Cardiac muscle cell (in vitro differentiated cells and primary cell): Measurements from ENCODE around the gene ZNRF3. TPM values are rescaled to one million over a fixed set of nuclear protein-coding genes. Genes with fewer than 3 reads are reported as not detected.

ENCODE experiments used
- DNase-seq, 2 donors: peaks; one replicate each; pipeline versions ENCODE4 v3.0.0 to v3.0.0-alpha.2; 2010 to 2017; ENCODE audit warnings: low read depth in 1 of 2, low spot score in 1 of 2
- H3K27ac ChIP-seq: fragments of 200-600 bp; sonication (generic); 2 replicates; pipeline ENCODE4 v1.5.1; 2016
- H3K27me3 ChIP-seq: fragments of 200-600 bp; sonication (generic); 2 replicates; pipeline ENCODE4 v1.6.0; 2016; ENCODE audit warnings: control low read depth
- H3K36me3 ChIP-seq: fragments of 200-600 bp; sonication (generic); 2 replicates; pipeline ENCODE4 v1.5.1; 2016; ENCODE audit warnings: control low read depth
- H3K4me1 ChIP-seq: fragments of 200-600 bp; sonication (generic); 2 replicates; pipeline ENCODE4 v1.8.1; 2017; ENCODE audit warnings: low read depth, mild to moderate bottlenecking, mixed run types
- H3K4me3 ChIP-seq: fragments of 200-600 bp; sonication (generic); 2 replicates; pipeline ENCODE4 v1.5.1; 2016; ENCODE audit warnings: mild to moderate bottlenecking
- H3K9me3 ChIP-seq: fragments of 200-600 bp; sonication (generic); 2 replicates; pipeline ENCODE4 v1.5.1; 2017; ENCODE audit warnings: low read depth, mild to moderate bottlenecking, control low read depth
- polyA plus RNA-seq: library from polyadenylated mRNA; unstranded; fragments of >200 nt; fragmentation: Nextera tagmentation; extraction: Ambion mirVana; gene quantifications from 2 replicates; pipeline ENCODE4 v1.2.1, GENCODE V29; 2016
- total RNA-seq: library from RNA; depleted of rRNA; stranded (reverse); fragments of >200 nt; gene quantifications from 2 replicates; pipeline ENCODE4 v1.2.3, GENCODE V29; 2016
- TF ChIP-seq, protein P1 (sequence below): IDR thresholded peaks from 2 replicates; pipeline ENCODE4 v1.5.1; 2012; ENCODE audit warnings: low read depth, mild to moderate bottlenecking, low read length

The ZNRF3 gene
- total and polyA plus RNA-seq, 2 experiments from 2014 or later: 23.8 to 40.4 TPM

- peak in 1 of 2 donors; percentile 12 for DNase-seq
- Histone ChIP-seq H3K36me3 (no peaks in the 10 kb centered on the region), H3K27ac (peak overlapping the region; percentile 74), H3K4me3 (no peak overlapping the region), H3K4me1 (peaks cover 40% of the 10 kb centered on the region), H3K27me3 (no peaks in the 10 kb centered on the region), H3K9me3 (no peaks in the 10 kb centered on the region)
- TF ChIP-seq, protein P1, sequence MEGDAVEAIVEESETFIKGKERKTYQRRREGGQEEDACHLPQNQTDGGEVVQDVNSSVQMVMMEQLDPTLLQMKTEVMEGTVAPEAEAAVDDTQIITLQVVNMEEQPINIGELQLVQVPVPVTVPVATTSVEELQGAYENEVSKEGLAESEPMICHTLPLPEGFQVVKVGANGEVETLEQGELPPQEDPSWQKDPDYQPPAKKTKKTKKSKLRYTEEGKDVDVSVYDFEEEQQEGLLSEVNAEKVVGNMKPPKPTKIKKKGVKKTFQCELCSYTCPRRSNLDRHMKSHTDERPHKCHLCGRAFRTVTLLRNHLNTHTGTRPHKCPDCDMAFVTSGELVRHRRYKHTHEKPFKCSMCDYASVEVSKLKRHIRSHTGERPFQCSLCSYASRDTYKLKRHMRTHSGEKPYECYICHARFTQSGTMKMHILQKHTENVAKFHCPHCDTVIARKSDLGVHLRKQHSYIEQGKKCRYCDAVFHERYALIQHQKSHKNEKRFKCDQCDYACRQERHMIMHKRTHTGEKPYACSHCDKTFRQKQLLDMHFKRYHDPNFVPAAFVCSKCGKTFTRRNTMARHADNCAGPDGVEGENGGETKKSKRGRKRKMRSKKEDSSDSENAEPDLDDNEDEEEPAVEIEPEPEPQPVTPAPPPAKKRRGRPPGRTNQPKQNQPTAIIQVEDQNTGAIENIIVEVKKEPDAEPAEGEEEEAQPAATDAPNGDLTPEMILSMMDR: no peak
Measured at GRCh38 chr22:29023172-29023796, 139.9 kb downstream of the ZNRF3 start.

- Histone ChIP-seq H3K36me3 (no peaks in the 10 kb centered on the region), H3K27ac (no peak overlapping the region), H3K27me3 (no peaks in the 10 kb centered on the region), H3K9me3 (no peaks in the 10 kb centered on the region), H3K4me1 (peaks cover 61% of the 10 kb centered on the region), H3K4me3 (no peak overlapping the region)
- TF ChIP-seq, protein P1: no peak
- no peak for DNase-seq
Measured at GRCh38 chr22:29026579-29026978, 143.2 kb downstream of the ZNRF3 start.

- no peak for DNase-seq
- Histone ChIP-seq H3K27ac (no peak overlapping the region), H3K4me3 (no peak overlapping the region), H3K4me1 (peaks cover 60% of the 10 kb centered on the region), H3K9me3 (no peaks in the 10 kb centered on the region), H3K27me3 (no peaks in the 10 kb centered on the region), H3K36me3 (no peaks in the 10 kb centered on the region)
- TF ChIP-seq, protein P1: no peak
Measured at GRCh38 chr22:29028468-29028867, 145.1 kb downstream of the ZNRF3 start.

DNA sequence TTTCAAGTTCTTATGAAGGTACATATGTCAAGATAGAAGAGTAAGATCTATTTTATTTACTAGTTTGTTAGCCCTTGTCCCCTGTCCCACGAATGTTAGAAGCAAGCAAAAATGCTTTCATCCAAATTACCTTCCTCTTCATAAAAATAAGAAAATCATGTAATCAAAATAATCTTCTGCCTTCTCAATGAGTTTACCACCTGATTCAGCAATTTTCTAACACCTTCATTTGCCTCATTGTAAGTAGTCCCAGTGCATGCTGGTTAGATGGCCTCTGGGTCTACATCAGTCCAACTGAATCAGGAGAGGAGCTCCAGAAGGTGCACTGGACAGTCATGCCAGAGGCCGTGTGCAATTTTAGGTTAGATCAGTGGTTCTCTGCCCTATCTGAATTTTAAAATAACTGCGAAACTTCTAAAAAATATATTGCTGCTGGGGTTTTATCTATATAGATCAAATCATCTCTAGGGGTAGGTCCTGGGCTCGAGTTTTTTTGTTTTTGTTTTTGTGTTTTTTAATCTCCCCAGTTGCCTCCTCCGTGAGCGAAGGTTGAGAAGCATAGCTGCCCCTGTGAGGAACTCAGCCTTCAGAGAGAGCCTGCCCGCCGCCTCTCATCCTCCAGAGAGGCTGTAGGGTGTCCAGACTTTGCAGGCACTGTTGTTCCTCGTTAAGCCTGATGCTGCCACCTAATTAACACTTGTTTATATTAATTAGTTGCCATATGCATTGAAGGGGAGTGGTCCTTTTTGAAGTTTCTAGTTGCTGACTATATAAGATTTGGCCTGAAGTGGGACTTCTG lies 146.0 kb downstream of the ZNRF3 start:
- TF ChIP-seq, protein P1: no peak
- Histone ChIP-seq H3K4me1 (peaks cover 53% of the 10 kb centered on the region), H3K9me3 (no peaks in the 10 kb centered on the region), H3K27me3 (no peaks in the 10 kb centered on the region), H3K27ac (peak overlapping the region; percentile 93), H3K36me3 (no peaks in the 10 kb centered on the region), H3K4me3 (no peak overlapping the region)
- no peak for DNase-seq

- DNase-seq: peak in 1 of 2 donors; percentile 36
- H3K4me1 ChIP-seq: peaks cover 53% of the 10 kb centered on the region
- H3K27ac ChIP-seq: peak overlapping the region; percentile 93
- no peaks in the 10 kb centered on the region for H3K36me3 ChIP-seq
- no peaks in the 10 kb centered on the region for H3K27me3 ChIP-seq
- peak overlapping the region; percentile 28 for H3K4me3 ChIP-seq
- no peaks in the 10 kb centered on the region for H3K9me3 ChIP-seq
- TF ChIP-seq, protein P1: no peak
Measured at GRCh38 chr22:29030016-29030617, 146.7 kb downstream of the ZNRF3 start.
